ENCODE measurements around the gene LSAMP. TPM values are rescaled to one million over a fixed set of nuclear protein-coding genes. Genes with fewer than 3 reads are reported as not detected.

LSAMP gene
- total RNA-seq, 3 donors from 2014 or later: 0.78 to 39.8 (median 1.9) TPM

- intact Hi-C loops (cut with DNase I, micrococcal nuclease): no loop called here
- no peak for TF ChIP-seq CTCF (IDR thresholded peaks at IDR 0.05)
- ATAC-seq: no peak
Observed at GRCh38 chr3:116388867-116389385, 56.4 kb downstream of the LSAMP start.

GRCh38 chr3:116386168-116386567 is 59.1 kb downstream of the LSAMP start:
- intact Hi-C loops (cut with DNase I, micrococcal nuclease): no loop called here
- no peak for ATAC-seq
- no peaks in the 10 kb centered on the region for H3K9me3 ChIP-seq
- TF ChIP-seq CTCF (IDR thresholded peaks at IDR 0.05): no peak
- no peak for DNase-seq
- H3K4me1 ChIP-seq (ENCODE audit: low read depth): no peaks in the 10 kb centered on the region
- H3K36me3 ChIP-seq (ENCODE audit: low read depth): no peaks in the 10 kb centered on the region
- H3K4me3 ChIP-seq: no peak overlapping the region

More at GRCh38 chr3:116388867-116389385, 56.4 kb downstream of the LSAMP start:
- H3K9me3 ChIP-seq: no peaks in the 10 kb centered on the region
- no peak overlapping the region for H3K4me3 ChIP-seq
- no peak for DNase-seq
- H3K4me1 ChIP-seq (ENCODE audit: low read depth): no peaks in the 10 kb centered on the region
- H3K36me3 ChIP-seq (ENCODE audit: low read depth): no peaks in the 10 kb centered on the region

- ATAC-seq: no peak
- DNase-seq: no peak
- H3K4me3 ChIP-seq: no peak overlapping the region
- TF ChIP-seq CTCF (IDR thresholded peaks at IDR 0.05): no peak
- intact Hi-C loops (cut with DNase I, micrococcal nuclease): no loop called here
- H3K36me3 ChIP-seq (ENCODE audit: low read depth): no peaks in the 10 kb centered on the region
- no peaks in the 10 kb centered on the region for H3K4me1 ChIP-seq (ENCODE audit: low read depth)
- no peaks in the 10 kb centered on the region for H3K9me3 ChIP-seq
Observed at GRCh38 chr3:116384717-116385116, 60.6 kb downstream of the LSAMP start.

GRCh38 chr3:116378077-116378476 is 67.2 kb downstream of the LSAMP start:
- DNase-seq (no peak), ATAC-seq (no peak)
- H3K36me3 ChIP-seq (ENCODE audit: low read depth): no peaks in the 10 kb centered on the region
- H3K9me3 ChIP-seq: no peaks in the 10 kb centered on the region
- intact Hi-C loops (cut with DNase I, micrococcal nuclease): no loop called here
- H3K4me1 ChIP-seq (ENCODE audit: low read depth): no peaks in the 10 kb centered on the region
- H3K4me3 ChIP-seq: no peak overlapping the region
- TF ChIP-seq CTCF (IDR thresholded peaks at IDR 0.05): no peak

- no peaks in the 10 kb centered on the region for H3K4me1 ChIP-seq (ENCODE audit: low read depth)
- TF ChIP-seq CTCF (IDR thresholded peaks at IDR 0.05): no peak
- no peak overlapping the region for H3K4me3 ChIP-seq
- H3K9me3 ChIP-seq: no peaks in the 10 kb centered on the region
- no peak for ATAC-seq
- no peaks in the 10 kb centered on the region for H3K36me3 ChIP-seq (ENCODE audit: low read depth)
- no peak for DNase-seq
- intact Hi-C loops (cut with DNase I, micrococcal nuclease): no loop called here
Observed at GRCh38 chr3:116374901-116375300, 70.4 kb downstream of the LSAMP start.
